GM12878 (cell line): ENCODE data around the gene ZNF547. TPM values are rescaled to one million over a fixed set of nuclear protein-coding genes. Genes with fewer than 3 reads are reported as not detected.

Experiments
- ATAC-seq: fragments of 200-7000 bp; cut with Tn5 transposase; 3 replicates; pipeline ENCODE4 v1.9.1; 2020; ENCODE audit warnings: mild to moderate bottlenecking, moderate library complexity
- BruUV-seq: library from RNA; stranded (reverse); fragments of 400-500 nt; replicated peaks from 2 replicates; lab custom pipeline; 2021; lab: Mats Ljungman, UMichigan
- CTCF ChIA-PET: fragments of 300-600 bp; sonication (Branson Sonifier 250); formaldehyde crosslinking; extraction: SDS; loops from one replicate; lab custom pipeline; 2021; ENCODE audit warnings: inconsistent platforms; lab: Yijun Ruan, JAX
- POLR2A ChIA-PET: fragments of 350-600 bp; formaldehyde crosslinking; extraction: SDS; loops from one replicate; lab custom pipeline; 2021; ENCODE audit warnings: inconsistent platforms; lab: Charles Lee
- RAD21 ChIA-PET: fragments of 300-600 bp; sonication (Branson Sonifier 250); formaldehyde crosslinking; loops from one replicate; lab custom pipeline; 2023; ENCODE audit warnings: antibody characterized with exemption; ENCODE audit not compliant: unreplicated experiment; lab: Charles Lee
- SMC1A ChIA-PET: fragments of 300-600 bp; sonication (Branson Sonifier 250); formaldehyde crosslinking; loops from one replicate; lab custom pipeline; 2023; ENCODE audit not compliant: unreplicated experiment, uncharacterized antibody; lab: Charles Lee
- DNase-seq: peaks from one replicate; pipeline ENCODE4 v3.0.0-alpha.2; 2011; ENCODE audit warnings: low read depth, low spot score
- FAIRE-seq: peaks from 3 replicates; lab custom pipeline; 2011; peaks lifted over from hg19 to GRCh38; lab: Jason Lieb, UNC
- H2AFZ ChIP-seq: 2 replicates; pipeline ENCODE4 v1.6.0; 2011; ENCODE audit warnings: low read depth, low read length, control low read depth; ENCODE audit not compliant: control insufficient read depth
- H3K27ac ChIP-seq: 2 replicates; pipeline ENCODE4 v1.5.1; 2011; ENCODE audit warnings: control low read depth; ENCODE audit not compliant: control insufficient read depth, insufficient read depth
- H3K27me3 ChIP-seq, 2 experiments: replicated peaks in 1 of 2; 2 replicates each; pipeline versions ENCODE4 v1.6.0 to v1.6.1; 2011; ENCODE audit warnings: low read length in 1 of 2; ENCODE audit not compliant: control insufficient read depth in 2 of 2, insufficient read depth in 2 of 2
- H3K36me3 ChIP-seq, 2 experiments: 2 replicates each; pipeline ENCODE4 v1.5.1; 2011; ENCODE audit warnings: low read length in 1 of 2; ENCODE audit not compliant: control insufficient read depth in 2 of 2, insufficient read depth in 2 of 2
- H3K4me1 ChIP-seq: 2 replicates; pipeline ENCODE4 v1.6.1; 2011; ENCODE audit warnings: mild to moderate bottlenecking, low read length, moderate library complexity, mixed read lengths; ENCODE audit not compliant: control insufficient read depth, insufficient read depth
- H3K4me2 ChIP-seq: 2 replicates; pipeline ENCODE4 v1.6.0; 2011; ENCODE audit warnings: control low read depth; ENCODE audit not compliant: control insufficient read depth, insufficient read depth
- H3K4me3 ChIP-seq: fragments of 200-600 bp; sonication (generic); 2 replicates; pipeline ENCODE4 v1.5.1; 2016
- H3K79me2 ChIP-seq: 2 replicates; pipeline ENCODE4 v1.6.0; 2011; ENCODE audit warnings: low read length; ENCODE audit not compliant: control insufficient read depth, insufficient read depth
- H3K9ac ChIP-seq: 2 replicates; pipeline ENCODE4 v1.8.0; 2011; ENCODE audit warnings: low read length, control low read depth, mixed read lengths; ENCODE audit not compliant: control insufficient read depth, insufficient read depth
- H3K9me3 ChIP-seq: replicated peaks from 3 replicates; pipeline ENCODE4 v1.5.1; 2011; ENCODE audit warnings: mild to moderate bottlenecking, low read length; ENCODE audit not compliant: control insufficient read depth, insufficient read depth
- H4K20me1 ChIP-seq: 2 replicates; pipeline ENCODE4 v1.6.0; 2011; ENCODE audit not compliant: control insufficient read depth, insufficient read depth
- CBX3 ChIP-seq: fragments of 200-600 bp; sonication (generic); IDR thresholded peaks from 2 replicates; pipeline ENCODE4 v1.6.1; 2016; ENCODE audit warnings: low read depth, borderline replicate concordance
- ESRRA ChIP-seq: IDR thresholded peaks from 2 replicates; pipeline ENCODE4 v1.6.1; 2012; ENCODE audit warnings: mild to moderate bottlenecking, low read length, improper control_type of control experiment
- FOXK2 ChIP-seq: fragments of 450-650 bp; IDR thresholded peaks from 2 replicates; pipeline ENCODE4 v1.6.1; 2017; ENCODE audit warnings: mild to moderate bottlenecking, moderate library complexity
- HCFC1 ChIP-seq: fragments of 150-350 bp; IDR thresholded peaks from 2 replicates; pipeline ENCODE4 v1.6.1; 2014; ENCODE audit warnings: low read length
- MEF2B ChIP-seq: fragments of 450-650 bp; IDR thresholded peaks from 2 replicates; pipeline ENCODE4 v1.6.1; 2018; ENCODE audit warnings: mild to moderate bottlenecking, moderate library complexity; ENCODE audit not compliant: partially characterized antibody, poor library complexity, severe bottlenecking
- MYB ChIP-seq: fragments of 150-350 bp; IDR thresholded peaks from 2 replicates; pipeline ENCODE4 v1.6.1; 2014; ENCODE audit warnings: mild to moderate bottlenecking, low read depth, low read length, borderline replicate concordance
- POLR2AphosphoS2 ChIP-seq: IDR thresholded peaks from 2 replicates; pipeline ENCODE4 v1.6.1; 2011; ENCODE audit warnings: low read depth, mild to moderate bottlenecking, low read length, improper control_type of control experiment, moderate library complexity
- SMC3 ChIP-seq: IDR thresholded peaks from 2 replicates; pipeline ENCODE4 v1.6.1; 2011; ENCODE audit warnings: low read length, improper control_type of control experiment, borderline replicate concordance
- SREBF1 ChIP-seq: IDR thresholded peaks from 2 replicates; pipeline ENCODE4 v1.6.1; 2012; ENCODE audit warnings: mild to moderate bottlenecking, low read length
- TCF7 ChIP-seq: IDR thresholded peaks from 2 replicates; pipeline ENCODE4 v1.6.1; 2014; ENCODE audit warnings: antibody characterized with exemption, borderline replicate concordance
- ZNF592 ChIP-seq: fragments of 450-650 bp; IDR thresholded peaks from 2 replicates; pipeline ENCODE4 v1.6.1; 2017; ENCODE audit warnings: mild to moderate bottlenecking, moderate library complexity
- WGBS: methylation state at CpG from one replicate; pipeline ENCODE4 v1.1.6; 2016; ENCODE audit warnings: low lambda C conversion rate; ENCODE audit not compliant: insufficient replicate concordance, insufficient coverage; ENCODE audit errors: missing lambda C conversion rate; 5-methylcytosine and 5-hydroxymethylcytosine counted together
- in situ Hi-C: fragments of 300-500 bp; cut with MboI; formaldehyde crosslinking; loops from 9 replicates; pipeline ENCODE4 v1.14.3; 2018; ENCODE audit warnings: mixed read lengths
- intact Hi-C: fragments of 100-400 bp; cut with micrococcal nuclease; formaldehyde crosslinking; loops from one replicate; pipeline ENCODE4 v1.14.2; 2022; ENCODE audit not compliant: unreplicated experiment
- polyA plus RNA-seq, 11 experiments: library from polyadenylated mRNA; depleted of rRNA in 4 of 11; unstranded in 6 of 11; stranded (reverse) in 5 of 11; fragments of >200 nt; fragmentation: Nextera tagmentation in 4 of 11; fragmentation: Illumina TruSeq in 1 of 11; extraction: Ambion mirVana in 4 of 11; extraction: Trizol in 1 of 11; gene quantifications; 1 replicate in 1 of 11; 2 replicates in 10 of 11; pipeline versions ENCODE4 v1.2.1 to v1.2.3, GENCODE V29; 2011 to 2016; ENCODE audit warnings: inconsistent platforms in 2 of 11, missing spikeins in 2 of 11, low read depth in 1 of 11
- total RNA-seq, 4 experiments: library from RNA; depleted of rRNA in 3 of 4; stranded (reverse); fragments of >200 nt in 3 of 4; fragmentation: Illumina TruSeq in 1 of 4; extraction: Trizol in 1 of 4; gene quantifications; 2 replicates each; pipeline versions ENCODE4 v1.2.1 to v1.2.3, GENCODE V29; 2013 to 2021

ZNF547 gene
- total and polyA plus RNA-seq, 10 of the 15 experiments (the other 5 are each of a cell fraction or from before 2014, with no cell fraction given): 2.3 to 6.0 (median 3.3) TPM

- TF ChIP-seq MEF2B: no peak
These were observed 20.8 kb upstream of the ZNF547 start (continued) for GRCh38 chr19:57342582-57342981.

GRCh38 chr19:57348136-57348535, 15.2 kb upstream of the ZNF547 start:
- TF ChIP-seq CBX3: no peak
- TF ChIP-seq SMC3: no peak
- TF ChIP-seq ZNF592: no peak
- TF ChIP-seq FOXK2: no peak
- TF ChIP-seq TCF7: no peak
- no peak for TF ChIP-seq SREBF1
- no peak for TF ChIP-seq MYB
- TF ChIP-seq HCFC1: no peak
- TF ChIP-seq ESRRA: no peak
- no peak for TF ChIP-seq POLR2AphosphoS2
- Histone ChIP-seq H3K36me3 (peaks cover 0 to 6% of the 10 kb centered on the region in 2 experiments; a peak in 1 of 4 replicates), H3K79me2 (peaks cover 19% of the 10 kb centered on the region), H3K4me3 (no peak overlapping the region), H3K9me3 (no peaks in the 10 kb centered on the region; the same call in 2 of the 3 replicates), H3K27me3 (no peaks in the 10 kb centered on the region), H4K20me1 (no peaks in the 10 kb centered on the region), H3K9ac (no peak overlapping the region), H2AFZ (no peak overlapping the region), H3K4me1 (no peaks in the 10 kb centered on the region), H3K27ac (no peak overlapping the region), H3K4me2 (no peak overlapping the region)
- ATAC-seq (no peak), FAIRE-seq (no peak), DNase-seq (no peak)
- POLR2A ChIA-PET: interaction anchor here (1.0 kb wide), 1 partner anchor 8 kb away, joined by 4 read pairs; no protein-coding TSS in a partner anchor
- intact Hi-C loops (no loop called here), in situ Hi-C loops (no loop called here)
- 65% methylated on average over 3 of the region's 3 CpGs for WGBS
- CTCF ChIA-PET: no interaction called here
- no TSS peak for BruUV-seq
- SMC1A ChIA-PET: interaction anchor here (1.1 to 1.2 kb wide), 2 partner anchors 15 to 47 kb away, joined by 3 read pairs; partner anchors contain the start of genes TRAPPC2B and ZNF547
- RAD21 ChIA-PET: no interaction called here
